D721Med (cell line): ENCODE data around the gene TMEM259.

Source experiments
- DNase-seq: peaks from one replicate; pipeline ENCODE4 v3.0.0; 2011; ENCODE audit warnings: low spot score; ENCODE audit not compliant: insufficient read length
- FAIRE-seq: peaks from 2 replicates; lab custom pipeline; 2011; peaks lifted over from hg19 to GRCh38; lab: Jason Lieb, UNC
- TF ChIP-seq, protein P1 (sequence below): IDR thresholded peaks from 2 replicates; pipeline ENCODE4 v1.5.1; 2012; ENCODE audit warnings: mild to moderate bottlenecking, control low read depth; ENCODE audit not compliant: insufficient read depth; ENCODE audit errors: missing control alignments

Gene TMEM259

DNA sequence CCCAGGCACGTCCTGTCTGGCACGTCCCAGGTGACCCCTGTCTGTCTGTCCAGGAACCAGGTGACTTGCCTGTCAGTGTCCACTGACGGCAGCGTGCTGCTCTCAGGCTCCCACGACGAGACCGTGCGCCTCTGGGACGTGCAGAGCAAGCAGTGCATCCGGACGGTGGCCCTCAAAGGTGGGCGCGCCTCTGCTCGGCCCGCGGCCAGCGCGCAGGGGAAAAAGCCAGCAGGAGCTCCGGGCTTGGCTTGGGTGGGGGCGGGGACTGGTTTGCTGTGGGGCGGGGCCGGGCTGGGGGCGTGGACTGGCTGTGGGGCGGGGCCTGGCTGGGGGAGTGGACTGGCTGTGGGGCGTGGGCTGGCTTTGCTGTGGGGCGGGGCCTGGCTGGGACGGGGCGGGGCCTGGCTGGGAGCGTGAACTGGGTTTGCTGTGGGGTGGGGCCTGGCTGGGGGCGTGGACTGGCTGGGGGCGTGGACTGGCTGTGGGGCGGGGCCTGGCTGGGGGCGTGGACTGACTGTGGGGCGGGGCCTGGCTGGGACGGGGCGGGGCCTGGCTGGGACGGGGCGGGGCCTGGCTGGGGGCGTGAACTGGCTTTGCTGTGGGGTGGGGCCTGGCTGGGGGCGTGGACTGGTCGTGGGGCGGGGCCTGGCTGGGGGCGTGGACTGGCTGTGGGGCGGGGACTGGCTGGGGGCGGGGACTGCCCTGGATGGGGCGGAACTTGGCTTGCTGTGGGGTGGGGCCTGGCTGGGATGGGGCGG, 29.6 kb downstream of the TMEM259 start:
- DNase-seq: no peak
- FAIRE-seq: no peak
- TF ChIP-seq, protein P1, sequence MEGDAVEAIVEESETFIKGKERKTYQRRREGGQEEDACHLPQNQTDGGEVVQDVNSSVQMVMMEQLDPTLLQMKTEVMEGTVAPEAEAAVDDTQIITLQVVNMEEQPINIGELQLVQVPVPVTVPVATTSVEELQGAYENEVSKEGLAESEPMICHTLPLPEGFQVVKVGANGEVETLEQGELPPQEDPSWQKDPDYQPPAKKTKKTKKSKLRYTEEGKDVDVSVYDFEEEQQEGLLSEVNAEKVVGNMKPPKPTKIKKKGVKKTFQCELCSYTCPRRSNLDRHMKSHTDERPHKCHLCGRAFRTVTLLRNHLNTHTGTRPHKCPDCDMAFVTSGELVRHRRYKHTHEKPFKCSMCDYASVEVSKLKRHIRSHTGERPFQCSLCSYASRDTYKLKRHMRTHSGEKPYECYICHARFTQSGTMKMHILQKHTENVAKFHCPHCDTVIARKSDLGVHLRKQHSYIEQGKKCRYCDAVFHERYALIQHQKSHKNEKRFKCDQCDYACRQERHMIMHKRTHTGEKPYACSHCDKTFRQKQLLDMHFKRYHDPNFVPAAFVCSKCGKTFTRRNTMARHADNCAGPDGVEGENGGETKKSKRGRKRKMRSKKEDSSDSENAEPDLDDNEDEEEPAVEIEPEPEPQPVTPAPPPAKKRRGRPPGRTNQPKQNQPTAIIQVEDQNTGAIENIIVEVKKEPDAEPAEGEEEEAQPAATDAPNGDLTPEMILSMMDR: no peak

DNA sequence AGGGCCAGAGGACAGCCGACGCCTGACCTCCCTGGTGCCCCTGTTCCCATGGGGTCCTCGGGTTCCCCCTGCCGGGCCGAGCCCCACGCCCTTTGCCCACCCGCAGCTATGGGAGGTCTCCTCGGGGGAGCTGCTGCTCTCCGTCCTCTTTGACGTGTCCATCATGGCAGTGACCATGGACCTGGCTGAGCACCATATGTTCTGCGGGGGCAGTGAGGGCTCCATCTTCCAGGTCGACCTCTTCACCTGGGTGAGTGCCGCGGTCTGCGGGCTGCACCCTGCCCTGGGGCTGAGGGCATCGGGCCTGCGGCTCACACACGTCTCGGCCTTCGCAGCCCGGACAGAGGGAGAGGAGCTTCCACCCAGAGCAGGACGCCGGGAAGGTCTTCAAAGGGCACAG, 30.2 kb downstream of the TMEM259 start:
- TF ChIP-seq, protein P1: no peak
- no peak for FAIRE-seq
- DNase-seq: no peak

DNA sequence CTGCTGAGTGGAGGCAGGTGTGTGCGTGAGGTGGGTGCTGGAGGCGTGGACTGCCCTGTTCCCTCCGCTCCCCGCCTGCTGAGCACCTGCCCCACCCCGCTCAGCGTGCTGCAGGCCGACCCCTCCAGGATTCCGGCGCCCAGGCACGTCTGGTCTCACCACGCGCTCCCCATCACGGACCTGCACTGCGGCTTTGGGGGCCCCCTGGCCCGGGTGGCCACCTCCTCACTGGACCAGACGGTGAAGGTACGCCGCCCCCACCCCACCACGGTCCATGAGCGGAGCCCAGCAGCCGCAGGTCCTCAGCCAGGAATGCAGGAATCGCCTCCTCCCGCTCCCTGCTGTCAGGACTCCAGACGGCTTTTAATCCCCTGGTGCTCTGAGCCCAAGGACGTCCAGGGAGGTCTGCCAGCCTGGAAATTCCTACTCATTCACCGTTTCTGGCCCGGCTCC, 30.8 kb downstream of the TMEM259 start:
- TF ChIP-seq, protein P1: no peak
- DNase-seq (peak; percentile 64), FAIRE-seq (no peak)

DNA sequence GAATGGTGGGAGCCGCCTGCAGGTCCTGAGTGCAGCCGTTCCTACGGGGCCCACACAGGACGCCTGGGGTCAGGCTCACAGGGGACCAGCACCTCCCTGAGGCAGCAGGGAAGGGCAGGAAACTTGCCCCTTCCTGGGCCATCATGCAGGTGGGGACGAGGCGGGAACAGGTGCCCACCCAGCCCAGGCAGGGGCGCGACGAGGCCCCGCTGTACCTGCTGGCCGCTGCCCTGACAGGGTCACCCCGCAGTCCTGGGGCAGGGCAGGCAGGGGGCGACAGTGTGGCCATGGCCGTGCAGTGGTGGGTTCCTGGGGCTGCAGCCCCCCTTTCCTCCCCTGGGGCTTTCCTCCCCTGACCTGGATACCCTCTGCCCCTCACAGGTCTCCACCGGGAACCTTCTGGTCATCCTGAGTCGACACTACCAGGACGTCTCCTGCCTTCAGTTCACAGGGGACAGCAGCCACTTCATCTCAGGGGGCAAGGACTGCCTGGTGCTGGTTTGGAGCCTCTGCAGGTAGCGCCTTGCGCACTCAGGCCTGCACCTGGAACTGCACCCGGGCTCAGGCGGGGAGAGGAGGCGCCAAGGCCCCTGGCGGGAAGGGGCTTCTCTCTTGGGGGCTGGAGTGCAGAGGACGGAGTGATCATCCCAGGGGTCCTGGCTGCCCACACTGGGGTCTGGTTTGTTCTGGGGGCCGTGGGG, 31.4 kb downstream of the TMEM259 start:
- TF ChIP-seq, protein P1: no peak

DNA sequence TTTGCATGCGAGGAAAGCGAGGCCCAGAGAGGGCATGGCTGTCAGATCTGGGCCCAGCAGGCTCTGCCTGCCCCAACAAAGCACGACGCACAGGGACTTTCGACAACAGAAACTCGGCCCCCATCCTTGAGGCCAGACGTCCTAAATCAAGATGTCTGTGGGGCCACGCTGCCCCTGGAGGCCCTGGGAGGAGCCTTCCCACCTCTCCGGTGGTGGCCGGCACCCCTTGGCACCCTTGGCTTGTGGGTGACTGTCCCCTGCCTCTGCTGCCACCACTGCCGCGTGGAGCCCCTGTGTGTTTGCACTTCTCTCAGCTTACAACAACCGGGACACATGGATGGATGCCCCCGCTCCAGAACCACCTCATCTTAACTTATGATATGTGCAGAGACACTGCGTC, 32.4 kb downstream of the TMEM259 start:
- TF ChIP-seq, protein P1: no peak
- DNase-seq: no peak
- FAIRE-seq: no peak

More for the DNA sequence above, 31.4 kb downstream of the TMEM259 start:
- FAIRE-seq: no peak
- no peak for DNase-seq

DNA sequence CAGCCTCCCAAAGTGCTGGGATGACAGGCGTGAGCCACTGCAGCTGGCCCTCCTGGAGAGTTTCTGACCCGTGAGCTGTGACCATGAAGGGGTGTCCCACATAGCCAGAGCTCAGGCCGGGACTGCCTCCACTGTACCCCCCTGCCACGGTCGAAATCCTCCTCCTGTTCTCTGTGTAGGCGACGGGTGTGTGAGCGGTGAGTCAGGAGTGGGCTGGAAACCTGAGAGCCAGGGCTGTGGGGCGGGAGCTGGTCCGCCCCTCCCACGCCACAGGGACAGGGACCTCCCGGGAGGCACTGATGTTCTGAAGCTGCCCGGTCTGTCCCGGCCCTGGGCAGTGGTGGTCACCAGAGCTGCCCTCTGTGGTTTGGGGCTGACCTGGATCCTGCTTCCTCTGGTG, 32.8 kb downstream of the TMEM259 start:
- DNase-seq: no peak
- no peak for FAIRE-seq
- TF ChIP-seq, protein P1: no peak

DNA sequence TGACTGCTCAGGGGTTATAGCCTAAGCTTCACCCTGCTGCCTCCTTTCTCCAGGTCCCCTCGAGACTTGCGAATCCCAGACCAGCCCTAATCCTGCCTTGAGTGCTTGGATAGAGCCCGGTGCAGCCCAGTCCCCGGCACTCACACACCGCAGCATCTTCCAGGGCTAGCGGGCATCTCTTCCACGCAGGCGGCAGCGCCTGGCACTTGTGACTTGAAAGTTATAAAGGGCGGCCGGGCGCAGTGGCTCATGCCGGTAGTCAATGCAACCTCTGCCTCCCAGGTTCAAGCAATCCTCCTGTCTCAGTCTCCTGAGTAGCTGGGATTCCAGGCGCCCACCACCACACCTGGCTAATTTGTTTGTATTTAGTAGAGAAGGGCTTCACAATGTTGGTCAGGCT, 34.8 kb downstream of the TMEM259 start:
- FAIRE-seq: no peak
- no peak for DNase-seq
- TF ChIP-seq, protein P1: no peak
